Upper lobe of left lung (tissue), 4 donors: ENCODE results near the gene TOR1B.

ENCODE experiments used
- EP300 ChIP-seq, 4 donors: sonication (generic); formaldehyde crosslinking; IDR thresholded peaks; one replicate each; pipeline ENCODE4 v1.5.1; 2017; ENCODE audit warnings: antibody characterized with exemption in 4 of 4, control low read depth in 2 of 4
- POLR2A ChIP-seq, 4 donors: fragments of 450-650 bp; IDR thresholded peaks; one replicate each; pipeline ENCODE4 v1.5.1; 2016 to 2017; ENCODE audit warnings: antibody characterized with exemption in 4 of 4, mild to moderate bottlenecking in 2 of 4
- POLR2AphosphoS5 ChIP-seq, 2 donors: sonication (generic); formaldehyde crosslinking; IDR thresholded peaks; one replicate each; pipeline ENCODE4 v1.5.1; 2017; ENCODE audit warnings: antibody characterized with exemption in 2 of 2
- TF ChIP-seq, protein P1 (sequence below), 6 experiments: fragments of 450-650 bp in 4 of 6; fragments of 200-600 bp in 2 of 6; sonication (generic) in 2 of 6; IDR thresholded peaks; one replicate each; pipeline ENCODE4 v1.5.1; 2016 to 2019; ENCODE audit warnings: antibody characterized with exemption in 6 of 6

DNA sequence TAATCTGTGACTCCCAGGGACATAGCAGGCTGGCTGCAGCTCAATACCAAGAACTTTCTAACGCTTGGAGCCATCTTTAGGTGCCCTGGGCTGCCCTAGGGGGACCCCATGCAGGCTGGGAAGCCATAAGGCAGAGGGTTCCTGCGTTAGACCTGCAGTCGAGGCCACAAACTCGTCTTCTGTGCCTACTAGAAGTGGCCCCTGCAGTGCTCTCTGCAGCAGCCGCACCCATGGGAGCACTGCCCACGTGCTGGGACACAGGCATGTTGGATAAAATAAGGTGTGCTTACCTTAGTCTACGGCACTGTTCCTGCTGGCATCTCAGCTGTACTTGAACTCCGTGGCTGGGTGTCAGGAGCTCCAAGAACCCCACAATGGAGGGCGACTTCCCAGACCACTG lies 9.4 kb downstream of the TOR1B start:
- TF ChIP-seq POLR2A (IDR thresholded peaks at IDR 0.05): no peak
- TF ChIP-seq EP300 (IDR thresholded peaks at IDR 0.05): no peak
- TF ChIP-seq, protein P1, sequence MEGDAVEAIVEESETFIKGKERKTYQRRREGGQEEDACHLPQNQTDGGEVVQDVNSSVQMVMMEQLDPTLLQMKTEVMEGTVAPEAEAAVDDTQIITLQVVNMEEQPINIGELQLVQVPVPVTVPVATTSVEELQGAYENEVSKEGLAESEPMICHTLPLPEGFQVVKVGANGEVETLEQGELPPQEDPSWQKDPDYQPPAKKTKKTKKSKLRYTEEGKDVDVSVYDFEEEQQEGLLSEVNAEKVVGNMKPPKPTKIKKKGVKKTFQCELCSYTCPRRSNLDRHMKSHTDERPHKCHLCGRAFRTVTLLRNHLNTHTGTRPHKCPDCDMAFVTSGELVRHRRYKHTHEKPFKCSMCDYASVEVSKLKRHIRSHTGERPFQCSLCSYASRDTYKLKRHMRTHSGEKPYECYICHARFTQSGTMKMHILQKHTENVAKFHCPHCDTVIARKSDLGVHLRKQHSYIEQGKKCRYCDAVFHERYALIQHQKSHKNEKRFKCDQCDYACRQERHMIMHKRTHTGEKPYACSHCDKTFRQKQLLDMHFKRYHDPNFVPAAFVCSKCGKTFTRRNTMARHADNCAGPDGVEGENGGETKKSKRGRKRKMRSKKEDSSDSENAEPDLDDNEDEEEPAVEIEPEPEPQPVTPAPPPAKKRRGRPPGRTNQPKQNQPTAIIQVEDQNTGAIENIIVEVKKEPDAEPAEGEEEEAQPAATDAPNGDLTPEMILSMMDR (IDR thresholded peaks at IDR 0.05): no peak
- TF ChIP-seq POLR2AphosphoS5 (IDR thresholded peaks at IDR 0.05): no peak
